Tibial artery (tissue), 4 donors: ENCODE measurements around the gene RAB40C.

Experiments
- DNase-seq, 2 donors: peaks; one replicate each; pipeline ENCODE4 v3.0.0-alpha.2; 2019
- H3K27ac ChIP-seq, 2 donors: fragments of 200-600 bp; sonication (generic) in 1 of 2; 1 replicate in 1 of 2; 2 replicates in 1 of 2; pipeline ENCODE4 v1.5.1; 2018 to 2019; ENCODE audit warnings: mild to moderate bottlenecking in 1 of 2
- H3K27me3 ChIP-seq, 2 donors: fragments of 200-600 bp; sonication (generic) in 1 of 2; one replicate each; pipeline versions ENCODE4 v1.5.1 to v1.6.0; 2016 to 2019
- H3K36me3 ChIP-seq, 3 donors: fragments of 200-600 bp; sonication (generic) in 2 of 3; one replicate each; pipeline ENCODE4 v1.5.1; 2016 to 2019; ENCODE audit warnings: mild to moderate bottlenecking in 2 of 3
- H3K4me1 ChIP-seq, 4 donors: fragments of 200-600 bp; sonication (generic) in 2 of 4; 1 replicate in 3 of 4; 2 replicates in 1 of 4; pipeline ENCODE4 v1.5.1; 2016 to 2019
- H3K4me3 ChIP-seq, 2 donors: fragments of 200-600 bp; sonication (generic) in 1 of 2; 1 replicate in 1 of 2; 2 replicates in 1 of 2; pipeline ENCODE4 v1.5.1; 2018 to 2019; ENCODE audit warnings: mild to moderate bottlenecking in 2 of 2
- H3K9me3 ChIP-seq, 3 donors: fragments of 200-600 bp; sonication (generic) in 1 of 3; one replicate each; pipeline ENCODE4 v1.5.1; 2016 to 2019
- intact Hi-C: fragments of 100-400 bp; cut with DNase I; formaldehyde crosslinking; loops from one replicate; pipeline ENCODE4 v1.15.0; 2023; ENCODE audit warnings: low total_unique reads
- TF ChIP-seq, protein P1 (sequence below), 2 experiments: fragments of 200-600 bp in 1 of 2; fragments of 450-650 bp in 1 of 2; IDR thresholded peaks; one replicate each; pipeline ENCODE4 v1.5.1; 2017 to 2019; ENCODE audit warnings: antibody characterized with exemption in 2 of 2, mild to moderate bottlenecking in 1 of 2, moderate library complexity in 1 of 2

The RAB40C gene

DNA sequence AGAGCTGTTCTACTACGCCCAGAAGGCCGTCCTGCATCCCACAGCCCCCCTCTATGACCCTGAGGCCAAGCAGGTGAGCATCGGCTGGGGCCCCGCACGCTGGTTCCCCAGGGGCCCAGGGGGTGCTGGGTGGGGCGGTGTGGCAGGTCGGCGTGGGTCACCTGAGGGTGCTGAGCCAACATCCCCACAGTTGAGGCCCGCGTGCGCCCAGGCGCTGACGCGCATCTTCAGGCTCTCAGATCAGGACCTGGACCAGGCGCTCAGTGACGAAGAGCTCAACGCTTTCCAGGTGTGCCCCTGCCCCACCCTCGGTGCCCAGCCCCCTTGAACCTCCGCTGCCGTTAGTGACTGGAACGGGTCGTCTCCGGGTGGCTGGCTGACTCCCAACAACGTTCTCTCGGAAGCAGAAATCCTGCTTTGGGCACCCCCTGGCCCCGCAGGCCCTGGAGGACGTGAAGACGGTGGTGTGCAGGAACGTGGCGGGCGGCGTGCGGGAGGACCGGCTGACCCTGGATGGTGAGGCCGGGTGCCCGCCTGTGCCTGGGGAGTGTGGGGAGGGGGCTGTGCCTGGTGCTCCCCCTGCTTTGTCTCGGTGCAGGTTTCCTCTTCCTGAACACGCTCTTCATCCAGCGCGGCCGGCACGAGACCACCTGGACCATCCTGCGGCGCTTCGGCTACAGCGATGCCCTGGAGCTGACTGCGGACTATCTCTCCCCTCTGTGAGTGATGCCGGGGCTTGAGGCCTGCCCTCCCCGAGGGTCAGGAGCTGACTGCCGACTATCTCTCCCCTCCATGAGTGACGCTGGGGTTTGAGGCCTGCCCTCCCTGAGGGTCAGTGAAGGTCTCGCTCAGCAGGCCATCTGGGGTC is 80.9 kb downstream of the RAB40C start:
- Histone ChIP-seq H3K4me1 (peaks cover 8 to 32% (median 27%) of the 10 kb centered on the region in 4 donors), H3K9me3 (no peaks in the 10 kb centered on the region), H3K4me3 (no peak overlapping the region), H3K36me3 (peaks cover 34 to 57% (median 43%) of the 10 kb centered on the region in 3 donors), H3K27ac (no peak overlapping the region), H3K27me3 (no peaks in the 10 kb centered on the region)
- intact Hi-C loops: no loop called here
- DNase-seq: no peak
- TF ChIP-seq, protein P1, sequence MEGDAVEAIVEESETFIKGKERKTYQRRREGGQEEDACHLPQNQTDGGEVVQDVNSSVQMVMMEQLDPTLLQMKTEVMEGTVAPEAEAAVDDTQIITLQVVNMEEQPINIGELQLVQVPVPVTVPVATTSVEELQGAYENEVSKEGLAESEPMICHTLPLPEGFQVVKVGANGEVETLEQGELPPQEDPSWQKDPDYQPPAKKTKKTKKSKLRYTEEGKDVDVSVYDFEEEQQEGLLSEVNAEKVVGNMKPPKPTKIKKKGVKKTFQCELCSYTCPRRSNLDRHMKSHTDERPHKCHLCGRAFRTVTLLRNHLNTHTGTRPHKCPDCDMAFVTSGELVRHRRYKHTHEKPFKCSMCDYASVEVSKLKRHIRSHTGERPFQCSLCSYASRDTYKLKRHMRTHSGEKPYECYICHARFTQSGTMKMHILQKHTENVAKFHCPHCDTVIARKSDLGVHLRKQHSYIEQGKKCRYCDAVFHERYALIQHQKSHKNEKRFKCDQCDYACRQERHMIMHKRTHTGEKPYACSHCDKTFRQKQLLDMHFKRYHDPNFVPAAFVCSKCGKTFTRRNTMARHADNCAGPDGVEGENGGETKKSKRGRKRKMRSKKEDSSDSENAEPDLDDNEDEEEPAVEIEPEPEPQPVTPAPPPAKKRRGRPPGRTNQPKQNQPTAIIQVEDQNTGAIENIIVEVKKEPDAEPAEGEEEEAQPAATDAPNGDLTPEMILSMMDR (IDR thresholded peaks at IDR 0.05): no peak

DNA sequence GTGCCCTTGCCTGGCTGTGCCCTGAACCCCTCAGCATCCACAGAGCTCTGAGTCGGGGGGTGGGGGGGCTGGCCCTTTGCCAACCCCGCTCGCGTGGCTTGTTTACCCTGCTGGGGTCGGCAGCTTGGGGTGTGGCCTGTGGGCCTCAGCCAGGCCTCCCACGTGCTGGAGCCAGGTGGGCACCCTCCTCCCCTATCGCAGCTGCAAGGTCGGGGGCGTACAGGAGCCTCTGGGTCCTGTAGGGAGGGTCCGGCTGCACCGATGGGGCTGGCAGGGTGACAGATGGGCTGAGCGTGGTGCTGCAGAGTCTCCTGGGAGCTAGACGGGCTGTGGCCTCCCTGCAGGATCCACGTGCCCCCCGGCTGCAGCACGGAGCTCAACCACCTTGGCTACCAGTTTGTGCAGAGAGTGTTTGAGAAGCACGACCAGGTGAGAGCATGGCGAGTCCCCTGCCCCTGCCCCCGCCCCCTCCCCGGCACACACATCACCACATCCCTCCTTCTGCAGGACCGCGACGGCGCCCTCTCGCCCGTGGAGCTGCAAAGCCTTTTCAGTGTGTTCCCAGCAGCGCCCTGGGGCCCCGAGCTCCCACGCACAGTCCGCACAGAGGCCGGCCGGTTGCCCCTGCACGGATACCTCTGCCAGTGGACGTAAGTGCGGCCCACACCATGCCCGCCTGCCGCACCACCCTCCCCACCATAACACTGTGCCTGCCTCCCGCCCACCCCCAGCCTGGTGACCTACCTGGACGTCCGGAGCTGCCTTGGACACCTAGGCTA is 81.7 kb downstream of the RAB40C start:
- peaks cover 0 to 2% of the 10 kb centered on the region in 2 donors for H3K27me3 ChIP-seq
- peaks cover 34 to 57% (median 43%) of the 10 kb centered on the region in 3 donors for H3K36me3 ChIP-seq
- no peaks in the 10 kb centered on the region for H3K9me3 ChIP-seq
- peaks cover 8 to 40% (median 33%) of the 10 kb centered on the region in 4 donors for H3K4me1 ChIP-seq
- H3K27ac ChIP-seq: no peak overlapping the region
- DNase-seq: no peak
- TF ChIP-seq, protein P1 (IDR thresholded peaks at IDR 0.05): no peak
- no peak overlapping the region for H3K4me3 ChIP-seq
- intact Hi-C loops: no loop called here

DNA sequence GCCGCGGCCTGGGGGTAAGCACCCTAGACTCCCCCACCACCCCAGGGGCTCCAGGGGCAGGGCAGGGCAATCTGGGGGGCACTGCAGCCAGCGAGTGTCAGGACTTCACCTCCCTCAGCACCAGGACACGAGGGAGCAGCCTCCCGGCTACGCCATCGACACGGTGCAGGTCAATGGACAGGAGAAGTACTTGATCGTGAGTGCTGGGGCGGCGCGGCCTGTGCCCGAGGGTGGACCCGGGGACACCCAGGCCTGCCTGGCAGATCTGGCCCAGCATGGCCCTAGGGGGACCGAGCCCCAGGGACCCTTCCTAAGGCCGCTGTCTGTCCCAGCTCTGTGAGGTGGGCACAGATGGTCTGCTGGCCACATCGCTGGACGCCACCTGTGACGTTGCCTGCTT is 82.5 kb downstream of the RAB40C start:
- Histone ChIP-seq H3K4me1 (peaks cover 8 to 38% (median 31%) of the 10 kb centered on the region in 4 donors), H3K27me3 (peaks cover 0 to 8% of the 10 kb centered on the region in 2 donors), H3K36me3 (peaks cover 34 to 57% (median 43%) of the 10 kb centered on the region in 3 donors), H3K4me3 (no peak overlapping the region), H3K9me3 (no peaks in the 10 kb centered on the region), H3K27ac (no peak overlapping the region)
- intact Hi-C loops: no loop called here
- DNase-seq: no peak
- TF ChIP-seq, protein P1 (IDR thresholded peaks at IDR 0.05): no peak

DNA sequence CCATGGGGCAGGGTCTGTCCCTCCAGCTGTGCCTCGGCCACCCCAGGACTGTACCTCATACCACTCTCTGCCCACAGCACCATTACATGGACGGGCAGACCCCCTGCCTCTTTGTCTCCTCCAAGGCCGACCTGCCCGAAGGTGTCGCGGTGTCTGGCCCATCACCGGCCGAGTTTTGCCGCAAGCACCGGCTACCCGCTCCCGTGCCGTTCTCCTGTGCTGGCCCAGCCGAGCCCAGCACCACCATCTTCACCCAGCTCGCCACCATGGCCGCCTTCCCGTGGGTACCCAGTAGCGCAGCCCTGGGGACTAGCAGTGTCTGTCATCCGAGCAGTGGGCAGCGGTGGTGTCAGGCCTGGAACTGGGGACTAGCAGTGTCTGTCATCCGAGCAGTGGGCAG is 83.0 kb downstream of the RAB40C start:
- H3K9me3 ChIP-seq: no peaks in the 10 kb centered on the region
- TF ChIP-seq, protein P1 (IDR thresholded peaks at IDR 0.05): no peak
- H3K36me3 ChIP-seq: peaks cover 34 to 57% (median 43%) of the 10 kb centered on the region in 3 donors
- peaks cover 0 to 8% of the 10 kb centered on the region in 2 donors for H3K27me3 ChIP-seq
- no peak overlapping the region for H3K4me3 ChIP-seq
- peaks cover 8 to 35% (median 27%) of the 10 kb centered on the region in 4 donors for H3K4me1 ChIP-seq
- DNase-seq: no peak
- intact Hi-C loops: no loop called here
- H3K27ac ChIP-seq: no peak overlapping the region

DNA sequence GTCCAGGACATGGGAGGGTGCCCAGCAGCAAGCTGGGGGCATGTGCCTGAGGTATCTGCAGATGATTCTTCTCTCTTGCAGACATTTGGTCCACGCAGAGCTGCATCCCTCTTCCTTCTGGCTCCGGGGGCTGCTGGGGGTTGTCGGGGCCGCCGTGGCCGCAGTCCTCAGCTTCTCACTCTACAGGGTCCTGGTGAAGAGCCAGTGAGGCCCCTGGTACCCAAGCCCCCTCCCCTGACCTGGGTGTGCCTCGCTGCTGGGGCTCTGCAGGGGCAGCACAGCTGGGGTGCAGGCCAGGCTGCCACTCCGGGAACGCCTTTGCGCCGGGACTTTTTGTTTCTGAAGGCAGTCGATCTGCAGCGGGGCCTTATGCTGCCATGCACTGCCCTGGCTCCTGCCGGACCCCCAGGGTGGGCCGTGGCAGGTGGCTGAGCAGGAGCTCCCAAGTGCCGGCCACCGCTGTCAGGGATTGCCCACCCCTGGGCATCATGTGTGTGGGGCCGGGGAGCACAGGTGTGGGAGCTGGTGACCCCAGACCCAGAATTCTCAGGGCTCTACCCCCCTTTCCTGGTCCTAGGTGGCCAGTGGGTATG is 83.6 kb downstream of the RAB40C start:
- intact Hi-C loops: no loop called here

More for the DNA sequence above, 83.6 kb downstream of the RAB40C start:
- no peak for DNase-seq
- H3K4me1 ChIP-seq: peaks cover 7 to 34% (median 26%) of the 10 kb centered on the region in 4 donors
- H3K4me3 ChIP-seq: no peak overlapping the region
- H3K9me3 ChIP-seq: no peaks in the 10 kb centered on the region
- no peak overlapping the region for H3K27ac ChIP-seq
- TF ChIP-seq, protein P1 (IDR thresholded peaks at IDR 0.05): no peak
- peaks cover 34 to 57% (median 43%) of the 10 kb centered on the region in 3 donors for H3K36me3 ChIP-seq
- H3K27me3 ChIP-seq: peaks cover 0 to 8% of the 10 kb centered on the region in 2 donors
